Epidermal melanocyte (primary cell): ENCODE results near the gene TRPM3.

ENCODE experiments used
- DNase-seq: peaks from one replicate; pipeline ENCODE4 v3.0.0; 2011; ENCODE audit warnings: low spot score; ENCODE audit not compliant: insufficient read length

TRPM3 gene

GRCh38 chr9:70893580-70894122, 227.8 kb downstream of the TRPM3 start:
- DNase-seq = no peak

- no peak for DNase-seq
Observed at GRCh38 chr9:70888471-70888870, 232.9 kb downstream of the TRPM3 start.

- DNase-seq = no peak
Observed at GRCh38 chr9:70887826-70888225, 233.6 kb downstream of the TRPM3 start.

- DNase-seq = no peak
Observed at GRCh38 chr9:70883963-70884793, 237.2 kb downstream of the TRPM3 start.

GRCh38 chr9:70883056-70883455, 238.4 kb downstream of the TRPM3 start:
- DNase-seq = no peak

GRCh38 chr9:70881333-70881732, 240.1 kb downstream of the TRPM3 start:
- DNase-seq = no peak

GRCh38 chr9:70880535-70880934, 240.9 kb downstream of the TRPM3 start:
- DNase-seq = no peak

- DNase-seq = no peak
Observed at GRCh38 chr9:70878576-70878975, 242.8 kb downstream of the TRPM3 start.

- no peak for DNase-seq
Observed at GRCh38 chr9:70874451-70874850, 247.0 kb downstream of the TRPM3 start.

GRCh38 chr9:70873506-70873905, 247.9 kb downstream of the TRPM3 start:
- DNase-seq = no peak

- no peak for DNase-seq
Observed at GRCh38 chr9:70868661-70869652, 252.5 kb downstream of the TRPM3 start.

- no peak for DNase-seq
Observed at GRCh38 chr9:70868041-70868440, 253.4 kb downstream of the TRPM3 start.

- DNase-seq = no peak
Observed at GRCh38 chr9:70865471-70865870, 255.9 kb downstream of the TRPM3 start.

- no peak for DNase-seq
Observed at GRCh38 chr9:70861797-70862196, 259.6 kb downstream of the TRPM3 start.

GRCh38 chr9:70861376-70861775, 260.0 kb downstream of the TRPM3 start:
- no peak for DNase-seq

GRCh38 chr9:70859694-70860093, 261.7 kb downstream of the TRPM3 start:
- no peak for DNase-seq

- no peak for DNase-seq
Observed at GRCh38 chr9:70856411-70856810, 265.0 kb downstream of the TRPM3 start.

- DNase-seq = no peak
Observed at GRCh38 chr9:70852711-70853240, 268.6 kb downstream of the TRPM3 start.

- DNase-seq = no peak
Observed at GRCh38 chr9:70840266-70840665, 281.2 kb downstream of the TRPM3 start.

GRCh38 chr9:70835323-70835722, 286.1 kb downstream of the TRPM3 start:
- no peak for DNase-seq

GRCh38 chr9:70832492-70832891, 288.9 kb downstream of the TRPM3 start:
- DNase-seq = no peak

- no peak for DNase-seq
Observed at GRCh38 chr9:70830618-70831017, 290.8 kb downstream of the TRPM3 start.
